Activated T-helper 1 cell treated with anti-CD3 and anti-CD28 coated beads, Interleukin-2, amount 50 U/mL, for 16 hours (primary cell): ENCODE data around the gene ANKRD1.
A peak's percentile ranks its signal among the peaks of the same experiment; 100 is the strongest.
"Not testable (repeated sequence)": the region's sequence is repeated elsewhere in the genome, so short reads cannot be mapped to it uniquely, and the experiment has no call there.

Source experiments
- DNase-seq, 2 donors: peaks; one replicate each; pipeline ENCODE4 v3.0.0-alpha.2; 2020; ENCODE audit warnings: low read depth in 1 of 2, low spot score in 1 of 2

Gene ANKRD1

GRCh38 chr10:90912854-90913479, 7.9 kb downstream of the ANKRD1 start:
- no peak for DNase-seq

GRCh38 chr10:90912174-90912573, 8.7 kb downstream of the ANKRD1 start:
- DNase-seq = no peak

GRCh38 chr10:90911133-90912051, 9.5 kb downstream of the ANKRD1 start:
- peak in 1 of 2 donors; percentile 5 for DNase-seq

GRCh38 chr10:90906596-90906995, 14.3 kb downstream of the ANKRD1 start:
- no peak for DNase-seq

GRCh38 chr10:90905925-90906324, 15.0 kb downstream of the ANKRD1 start:
- DNase-seq = no peak

GRCh38 chr10:90896916-90897315, 24.0 kb downstream of the ANKRD1 start:
- DNase-seq = not testable (repeated sequence)

- DNase-seq = no peak
These were observed 27.7 kb downstream of the ANKRD1 start for GRCh38 chr10:90893190-90893589.

GRCh38 chr10:90890347-90890746, 30.5 kb downstream of the ANKRD1 start:
- DNase-seq = no peak

- DNase-seq = no peak
These were observed 31.3 kb downstream of the ANKRD1 start for GRCh38 chr10:90889636-90890035.

- DNase-seq = no peak
These were observed 32.5 kb downstream of the ANKRD1 start for GRCh38 chr10:90888387-90888786.

- no peak for DNase-seq
These were observed 33.3 kb downstream of the ANKRD1 start for GRCh38 chr10:90887555-90887954.

GRCh38 chr10:90885176-90885575, 35.7 kb downstream of the ANKRD1 start:
- no peak for DNase-seq

GRCh38 chr10:90884431-90884830, 36.5 kb downstream of the ANKRD1 start:
- no peak for DNase-seq

- DNase-seq = not testable (repeated sequence)
These were observed 40.7 kb downstream of the ANKRD1 start for GRCh38 chr10:90880059-90880719.

GRCh38 chr10:90879062-90879461, 41.8 kb downstream of the ANKRD1 start:
- DNase-seq = no peak

GRCh38 chr10:90872648-90873020, 48.3 kb downstream of the ANKRD1 start:
- DNase-seq = no peak

GRCh38 chr10:90871766-90872647, 48.9 kb downstream of the ANKRD1 start, which contains the start of gene RPP30:
Gene RPP30, plus strand, starts transcription at chr10:90871974. Its CDS starts 13 bp downstream, at chr10:90871987.
- peak; percentile 62 to 72 for DNase-seq

- DNase-seq = no peak
These were observed 49.6 kb downstream of the ANKRD1 start for GRCh38 chr10:90871279-90871765.

GRCh38 chr10:90866050-90866598, 54.8 kb downstream of the ANKRD1 start:
- no peak for DNase-seq

GRCh38 chr10:90865401-90865800, 55.5 kb downstream of the ANKRD1 start:
- no peak for DNase-seq
